Neural cell (in vitro differentiated cells): Measurements from ENCODE around the gene BNC2. TPM values are rescaled to one million over a fixed set of nuclear protein-coding genes. Genes with fewer than 3 reads are reported as not detected.

Source experiments
- H2AFZ ChIP-seq: fragments of 200-600, 300-800 bp; sonication (generic), shearing (Covaris generic); 2 replicates; pipeline ENCODE4 v1.6.0; 2014; ENCODE audit warnings: low read depth, mild to moderate bottlenecking, antibody characterized with exemption, low read length, moderate library complexity
- H3F3A ChIP-seq: fragments of 200-600 bp; shearing (Covaris generic); 2 replicates; pipeline ENCODE4 v1.6.1; 2016; ENCODE audit warnings: mild to moderate bottlenecking, moderate library complexity, mixed read lengths, antibody characterized with exemption, low read length; ENCODE audit not compliant: insufficient read depth, poor library complexity, severe bottlenecking
- H3K27ac ChIP-seq: fragments of 200-600, 300-800 bp; sonication (generic), shearing (Covaris generic); 2 replicates; pipeline ENCODE4 v1.5.1; 2014; ENCODE audit warnings: mild to moderate bottlenecking, low read length, moderate library complexity
- H3K27me3 ChIP-seq: fragments of 300-800, 200-600 bp; sonication (generic), shearing (Covaris generic); 2 replicates; pipeline ENCODE4 v1.6.0; 2014; ENCODE audit warnings: mild to moderate bottlenecking, low read depth, low read length, moderate library complexity; ENCODE audit not compliant: insufficient read depth
- H3K36me3 ChIP-seq: fragments of 300-800, 200-600 bp; sonication (generic), shearing (Covaris generic); 2 replicates; pipeline ENCODE4 v1.5.1; 2014; ENCODE audit warnings: mild to moderate bottlenecking, antibody characterized with exemption, low read length, moderate library complexity; ENCODE audit not compliant: insufficient read depth
- H3K4me2 ChIP-seq: fragments of 300-800, 200-600 bp; sonication (generic), shearing (Covaris generic); 2 replicates; pipeline ENCODE4 v1.6.0; 2014; ENCODE audit warnings: mild to moderate bottlenecking, low read length
- H3K4me3 ChIP-seq: fragments of 300-800, 200-600 bp; sonication (generic), shearing (Covaris generic); 2 replicates; pipeline ENCODE4 v1.5.1; 2014; ENCODE audit warnings: mild to moderate bottlenecking, low read length, moderate library complexity
- H3K79me2 ChIP-seq: fragments of 200-600 bp; shearing (Covaris generic); replicated peaks from 2 replicates; pipeline ENCODE4 v1.6.0; 2014; ENCODE audit warnings: mild to moderate bottlenecking, low read length, moderate library complexity; ENCODE audit not compliant: insufficient read depth
- H3K9ac ChIP-seq: fragments of 300-800, 200-600 bp; sonication (generic), shearing (Covaris generic); 2 replicates; pipeline ENCODE4 v1.6.1; 2016; ENCODE audit warnings: mild to moderate bottlenecking, low read length, mixed read lengths
- H3K9me2 ChIP-seq: fragments of 200-600 bp; shearing (Covaris generic); 2 replicates; pipeline ENCODE4 v1.6.1; 2016; ENCODE audit warnings: mild to moderate bottlenecking, low read length, mixed read lengths; ENCODE audit not compliant: insufficient read depth
- H3K9me3 ChIP-seq: fragments of 200-600, 300-800 bp; sonication (generic), shearing (Covaris generic); 2 replicates; pipeline ENCODE4 v1.6.1; 2016; ENCODE audit warnings: mild to moderate bottlenecking, mixed run types, low read length, moderate library complexity, mixed read lengths
- H4K20me1 ChIP-seq: fragments of 200-600 bp; shearing (Covaris generic); 2 replicates; pipeline ENCODE4 v1.6.1; 2016; ENCODE audit warnings: mild to moderate bottlenecking, mixed run types; ENCODE audit not compliant: insufficient read depth
- EP300 ChIP-seq: fragments of 450-650 bp; conservative IDR thresholded peaks from 2 replicates; pipeline ENCODE4 v1.6.1; 2014; ENCODE audit warnings: antibody characterized with exemption, mild to moderate bottlenecking, moderate library complexity; ENCODE audit not compliant: poor library complexity, severe bottlenecking
- EZH2 ChIP-seq: fragments of 200-600, 300-800 bp; shearing (Covaris generic), sonication (generic); IDR thresholded peaks from 2 replicates; pipeline ENCODE4 v1.6.1; 2014; ENCODE audit warnings: antibody characterized with exemption, low read length, borderline replicate concordance, mild to moderate bottlenecking; ENCODE audit not compliant: insufficient read depth, poor library complexity, severe bottlenecking
- MXI1 ChIP-seq: fragments of 450-650 bp; conservative IDR thresholded peaks from 2 replicates; pipeline ENCODE4 v1.6.1; 2014; ENCODE audit warnings: antibody characterized with exemption, mild to moderate bottlenecking; ENCODE audit not compliant: poor library complexity, severe bottlenecking
- POLR2AphosphoS5 ChIP-seq: IDR thresholded peaks from 2 replicates; pipeline ENCODE4 v1.6.1; 2012
- RAD21 ChIP-seq: fragments of 450-650 bp; conservative IDR thresholded peaks from 2 replicates; pipeline ENCODE4 v1.6.1; 2014; ENCODE audit warnings: antibody characterized with exemption, mild to moderate bottlenecking, moderate library complexity
- SMC3 ChIP-seq: fragments of 450-650 bp; conservative IDR thresholded peaks from 2 replicates; pipeline ENCODE4 v1.6.1; 2014; ENCODE audit warnings: antibody characterized with exemption, mild to moderate bottlenecking, moderate library complexity; ENCODE audit not compliant: poor library complexity
- TAF1 ChIP-seq: IDR thresholded peaks from 2 replicates; pipeline ENCODE4 v1.6.1; 2012; ENCODE audit warnings: low read depth
- polyA plus RNA-seq: library from polyadenylated mRNA; depleted of rRNA; stranded (reverse); fragments of >200 nt; gene quantifications from 2 replicates; pipeline ENCODE4 v1.2.3, GENCODE V29; 2014
- TF ChIP-seq, protein P1 (sequence below): IDR thresholded peaks from 2 replicates; pipeline ENCODE4 v1.6.1; 2012; ENCODE audit warnings: borderline replicate concordance
- TF ChIP-seq, protein P2 (sequence below): fragments of 450-650 bp; IDR thresholded peaks from 2 replicates; pipeline ENCODE4 v1.5.1; 2014; ENCODE audit warnings: antibody characterized with exemption, mild to moderate bottlenecking, moderate library complexity; ENCODE audit not compliant: poor library complexity, severe bottlenecking

Gene BNC2
- polyA plus RNA-seq, 1 donor from 2014 or later: 1.3 TPM

DNA sequence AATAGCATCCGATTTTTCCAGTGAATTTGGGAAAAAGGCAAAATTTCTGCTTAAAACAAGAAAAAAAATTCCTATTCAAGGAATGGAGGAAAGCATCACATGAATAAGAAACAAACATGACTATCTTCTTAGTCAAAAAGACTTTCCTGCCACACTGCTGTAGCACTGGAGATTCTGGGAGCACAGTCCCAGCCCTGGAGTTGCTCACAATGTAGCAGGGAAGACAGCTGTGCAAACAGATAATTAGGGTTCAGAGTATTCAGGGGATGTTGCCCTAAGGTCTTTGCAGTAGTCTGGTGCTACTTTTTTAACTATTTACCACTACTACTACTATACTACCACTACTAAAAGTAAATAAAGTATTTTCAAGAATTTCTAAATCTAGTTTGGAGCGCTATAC lies 86.5 kb downstream of the BNC2 start:
- Histone ChIP-seq H3K27ac (no peak overlapping the region), H3K36me3 (no peaks in the 10 kb centered on the region), H3K27me3 (no peaks in the 10 kb centered on the region)

DNA sequence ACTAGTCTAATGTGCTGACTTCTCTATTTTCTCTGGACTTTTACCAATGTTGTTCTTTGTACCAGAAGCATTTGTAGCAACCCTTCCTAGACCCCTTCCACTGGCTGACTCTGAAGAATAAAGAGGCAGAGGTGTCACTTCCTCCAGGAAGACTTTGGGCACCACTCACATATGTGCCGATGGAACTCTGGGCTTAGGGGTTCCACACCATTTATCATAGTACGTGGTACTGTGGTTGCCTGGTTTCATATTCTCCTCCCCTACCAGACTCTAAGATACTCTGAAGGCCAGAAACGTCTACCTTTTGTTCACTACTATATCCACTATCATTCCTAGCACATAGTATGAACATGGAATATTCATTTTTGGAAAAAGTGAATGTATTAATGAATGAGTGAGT lies 88.0 kb downstream of the BNC2 start:
- H3K27me3 ChIP-seq: no peaks in the 10 kb centered on the region
- no peaks in the 10 kb centered on the region for H3K79me2 ChIP-seq
- TF ChIP-seq TAF1 (no peak), MXI1 (no peak), EP300 (no peak), SMC3 (no peak), RAD21 (no peak), POLR2AphosphoS5 (no peak), EZH2 (no peak)
- TF ChIP-seq, protein P1, sequence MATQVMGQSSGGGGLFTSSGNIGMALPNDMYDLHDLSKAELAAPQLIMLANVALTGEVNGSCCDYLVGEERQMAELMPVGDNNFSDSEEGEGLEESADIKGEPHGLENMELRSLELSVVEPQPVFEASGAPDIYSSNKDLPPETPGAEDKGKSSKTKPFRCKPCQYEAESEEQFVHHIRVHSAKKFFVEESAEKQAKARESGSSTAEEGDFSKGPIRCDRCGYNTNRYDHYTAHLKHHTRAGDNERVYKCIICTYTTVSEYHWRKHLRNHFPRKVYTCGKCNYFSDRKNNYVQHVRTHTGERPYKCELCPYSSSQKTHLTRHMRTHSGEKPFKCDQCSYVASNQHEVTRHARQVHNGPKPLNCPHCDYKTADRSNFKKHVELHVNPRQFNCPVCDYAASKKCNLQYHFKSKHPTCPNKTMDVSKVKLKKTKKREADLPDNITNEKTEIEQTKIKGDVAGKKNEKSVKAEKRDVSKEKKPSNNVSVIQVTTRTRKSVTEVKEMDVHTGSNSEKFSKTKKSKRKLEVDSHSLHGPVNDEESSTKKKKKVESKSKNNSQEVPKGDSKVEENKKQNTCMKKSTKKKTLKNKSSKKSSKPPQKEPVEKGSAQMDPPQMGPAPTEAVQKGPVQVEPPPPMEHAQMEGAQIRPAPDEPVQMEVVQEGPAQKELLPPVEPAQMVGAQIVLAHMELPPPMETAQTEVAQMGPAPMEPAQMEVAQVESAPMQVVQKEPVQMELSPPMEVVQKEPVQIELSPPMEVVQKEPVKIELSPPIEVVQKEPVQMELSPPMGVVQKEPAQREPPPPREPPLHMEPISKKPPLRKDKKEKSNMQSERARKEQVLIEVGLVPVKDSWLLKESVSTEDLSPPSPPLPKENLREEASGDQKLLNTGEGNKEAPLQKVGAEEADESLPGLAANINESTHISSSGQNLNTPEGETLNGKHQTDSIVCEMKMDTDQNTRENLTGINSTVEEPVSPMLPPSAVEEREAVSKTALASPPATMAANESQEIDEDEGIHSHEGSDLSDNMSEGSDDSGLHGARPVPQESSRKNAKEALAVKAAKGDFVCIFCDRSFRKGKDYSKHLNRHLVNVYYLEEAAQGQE: no peak
- TF ChIP-seq, protein P2, sequence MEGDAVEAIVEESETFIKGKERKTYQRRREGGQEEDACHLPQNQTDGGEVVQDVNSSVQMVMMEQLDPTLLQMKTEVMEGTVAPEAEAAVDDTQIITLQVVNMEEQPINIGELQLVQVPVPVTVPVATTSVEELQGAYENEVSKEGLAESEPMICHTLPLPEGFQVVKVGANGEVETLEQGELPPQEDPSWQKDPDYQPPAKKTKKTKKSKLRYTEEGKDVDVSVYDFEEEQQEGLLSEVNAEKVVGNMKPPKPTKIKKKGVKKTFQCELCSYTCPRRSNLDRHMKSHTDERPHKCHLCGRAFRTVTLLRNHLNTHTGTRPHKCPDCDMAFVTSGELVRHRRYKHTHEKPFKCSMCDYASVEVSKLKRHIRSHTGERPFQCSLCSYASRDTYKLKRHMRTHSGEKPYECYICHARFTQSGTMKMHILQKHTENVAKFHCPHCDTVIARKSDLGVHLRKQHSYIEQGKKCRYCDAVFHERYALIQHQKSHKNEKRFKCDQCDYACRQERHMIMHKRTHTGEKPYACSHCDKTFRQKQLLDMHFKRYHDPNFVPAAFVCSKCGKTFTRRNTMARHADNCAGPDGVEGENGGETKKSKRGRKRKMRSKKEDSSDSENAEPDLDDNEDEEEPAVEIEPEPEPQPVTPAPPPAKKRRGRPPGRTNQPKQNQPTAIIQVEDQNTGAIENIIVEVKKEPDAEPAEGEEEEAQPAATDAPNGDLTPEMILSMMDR: no peak
- H3K9me3 ChIP-seq: no peaks in the 10 kb centered on the region
- no peak overlapping the region for H2AFZ ChIP-seq
- no peak overlapping the region for H3K4me3 ChIP-seq
- no peaks in the 10 kb centered on the region for H3K36me3 ChIP-seq
- H3K4me2 ChIP-seq: no peak overlapping the region
- H3K9ac ChIP-seq: no peak overlapping the region
- H3K9me2 ChIP-seq: no peaks in the 10 kb centered on the region
- H3F3A ChIP-seq: no peaks in the 10 kb centered on the region
- no peaks in the 10 kb centered on the region for H4K20me1 ChIP-seq
- no peak overlapping the region for H3K27ac ChIP-seq

More for the DNA sequence above, 86.5 kb downstream of the BNC2 start:
- Histone ChIP-seq H2AFZ (no peak overlapping the region), H3K9me2 (no peaks in the 10 kb centered on the region), H3K4me3 (no peak overlapping the region), H3K9ac (no peak overlapping the region), H4K20me1 (no peaks in the 10 kb centered on the region), H3F3A (no peaks in the 10 kb centered on the region), H3K9me3 (no peaks in the 10 kb centered on the region), H3K79me2 (no peaks in the 10 kb centered on the region), H3K4me2 (no peak overlapping the region)
- TF ChIP-seq MXI1 (no peak), POLR2AphosphoS5 (no peak), EP300 (no peak), RAD21 (no peak), TAF1 (no peak)
- TF ChIP-seq, protein P2: no peak
